SKM-1 (cell line): ENCODE measurements around the gene SLF2.
A peak's percentile ranks its signal among the peaks of the same experiment; 100 is the strongest.

Source experiments
- DNase-seq: peaks from one replicate; lab custom pipeline; 2025; ENCODE audit not compliant: unreplicated experiment; lab: John Stamatoyannopoulos, UW

The SLF2 gene, protein sequence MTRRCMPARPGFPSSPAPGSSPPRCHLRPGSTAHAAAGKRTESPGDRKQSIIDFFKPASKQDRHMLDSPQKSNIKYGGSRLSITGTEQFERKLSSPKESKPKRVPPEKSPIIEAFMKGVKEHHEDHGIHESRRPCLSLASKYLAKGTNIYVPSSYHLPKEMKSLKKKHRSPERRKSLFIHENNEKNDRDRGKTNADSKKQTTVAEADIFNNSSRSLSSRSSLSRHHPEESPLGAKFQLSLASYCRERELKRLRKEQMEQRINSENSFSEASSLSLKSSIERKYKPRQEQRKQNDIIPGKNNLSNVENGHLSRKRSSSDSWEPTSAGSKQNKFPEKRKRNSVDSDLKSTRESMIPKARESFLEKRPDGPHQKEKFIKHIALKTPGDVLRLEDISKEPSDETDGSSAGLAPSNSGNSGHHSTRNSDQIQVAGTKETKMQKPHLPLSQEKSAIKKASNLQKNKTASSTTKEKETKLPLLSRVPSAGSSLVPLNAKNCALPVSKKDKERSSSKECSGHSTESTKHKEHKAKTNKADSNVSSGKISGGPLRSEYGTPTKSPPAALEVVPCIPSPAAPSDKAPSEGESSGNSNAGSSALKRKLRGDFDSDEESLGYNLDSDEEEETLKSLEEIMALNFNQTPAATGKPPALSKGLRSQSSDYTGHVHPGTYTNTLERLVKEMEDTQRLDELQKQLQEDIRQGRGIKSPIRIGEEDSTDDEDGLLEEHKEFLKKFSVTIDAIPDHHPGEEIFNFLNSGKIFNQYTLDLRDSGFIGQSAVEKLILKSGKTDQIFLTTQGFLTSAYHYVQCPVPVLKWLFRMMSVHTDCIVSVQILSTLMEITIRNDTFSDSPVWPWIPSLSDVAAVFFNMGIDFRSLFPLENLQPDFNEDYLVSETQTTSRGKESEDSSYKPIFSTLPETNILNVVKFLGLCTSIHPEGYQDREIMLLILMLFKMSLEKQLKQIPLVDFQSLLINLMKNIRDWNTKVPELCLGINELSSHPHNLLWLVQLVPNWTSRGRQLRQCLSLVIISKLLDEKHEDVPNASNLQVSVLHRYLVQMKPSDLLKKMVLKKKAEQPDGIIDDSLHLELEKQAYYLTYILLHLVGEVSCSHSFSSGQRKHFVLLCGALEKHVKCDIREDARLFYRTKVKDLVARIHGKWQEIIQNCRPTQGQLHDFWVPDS

DNA sequence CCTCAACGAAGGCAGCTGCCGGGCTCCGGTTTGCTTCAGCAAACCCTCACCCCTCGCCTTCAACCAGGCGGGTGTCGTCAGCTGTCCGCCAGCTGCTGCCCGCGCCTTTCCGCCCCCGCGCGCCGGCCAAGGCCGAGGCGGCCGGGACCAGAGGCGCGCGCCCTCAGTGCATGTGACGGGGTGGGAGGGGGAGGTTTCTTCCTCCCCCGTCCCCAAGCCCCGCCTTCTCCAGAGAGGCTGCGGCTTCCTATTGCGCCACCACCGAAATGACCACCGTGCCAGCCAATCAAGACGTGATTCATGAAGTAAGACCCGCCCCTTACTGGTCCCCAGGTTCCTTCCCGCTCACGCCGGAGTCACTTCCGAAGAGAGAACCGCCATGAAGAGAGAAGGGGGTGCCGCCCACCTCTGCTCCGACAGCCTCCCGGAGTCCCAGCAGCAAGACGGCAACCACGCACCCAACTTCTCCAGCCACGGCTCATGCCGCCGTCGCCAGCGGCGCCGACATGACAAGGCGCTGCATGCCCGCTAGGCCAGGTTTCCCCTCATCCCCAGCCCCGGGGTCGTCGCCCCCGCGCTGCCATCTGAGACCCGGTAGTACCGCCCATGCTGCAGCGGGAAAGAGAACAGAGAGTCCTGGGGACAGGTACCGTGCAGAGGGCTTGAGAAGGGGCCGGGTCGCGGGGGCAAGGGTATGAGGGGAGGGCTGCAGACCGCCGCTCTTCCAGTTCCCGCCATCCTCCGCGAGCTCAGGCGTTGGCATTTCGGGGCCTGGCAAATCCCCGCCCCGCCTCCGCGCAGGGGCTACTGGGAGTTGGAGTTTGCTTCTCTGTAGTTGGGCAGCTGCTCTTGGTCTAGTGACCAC, at the start of gene SLF2:
Gene SLF2 (plus strand): TSS at position 359 of the 865 bp plus-strand sequence. CDS start 148 bp downstream, at position 507.
- peak; percentile 94 for DNase-seq

DNA sequence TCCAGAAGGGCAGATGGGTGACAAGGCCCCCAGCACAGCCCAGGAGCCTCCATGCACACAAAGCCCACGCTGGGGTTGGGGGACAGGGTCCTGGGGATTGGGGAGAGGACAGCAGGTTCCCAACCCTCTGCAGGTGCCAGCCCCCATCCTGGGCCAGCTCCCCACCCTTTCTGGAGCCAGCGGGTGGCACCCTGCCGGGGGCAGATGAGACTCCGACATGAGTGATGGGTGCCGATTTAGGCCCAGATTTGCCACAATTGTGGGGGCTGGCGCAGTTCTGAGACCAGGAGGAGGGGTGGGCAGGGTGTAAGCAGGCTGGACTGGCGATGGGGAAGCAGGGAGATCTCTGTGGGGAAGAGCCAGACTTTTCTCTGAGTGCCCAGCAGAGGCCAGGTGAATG, 49.3 kb upstream of the SLF2 start:
- DNase-seq: no peak

DNA sequence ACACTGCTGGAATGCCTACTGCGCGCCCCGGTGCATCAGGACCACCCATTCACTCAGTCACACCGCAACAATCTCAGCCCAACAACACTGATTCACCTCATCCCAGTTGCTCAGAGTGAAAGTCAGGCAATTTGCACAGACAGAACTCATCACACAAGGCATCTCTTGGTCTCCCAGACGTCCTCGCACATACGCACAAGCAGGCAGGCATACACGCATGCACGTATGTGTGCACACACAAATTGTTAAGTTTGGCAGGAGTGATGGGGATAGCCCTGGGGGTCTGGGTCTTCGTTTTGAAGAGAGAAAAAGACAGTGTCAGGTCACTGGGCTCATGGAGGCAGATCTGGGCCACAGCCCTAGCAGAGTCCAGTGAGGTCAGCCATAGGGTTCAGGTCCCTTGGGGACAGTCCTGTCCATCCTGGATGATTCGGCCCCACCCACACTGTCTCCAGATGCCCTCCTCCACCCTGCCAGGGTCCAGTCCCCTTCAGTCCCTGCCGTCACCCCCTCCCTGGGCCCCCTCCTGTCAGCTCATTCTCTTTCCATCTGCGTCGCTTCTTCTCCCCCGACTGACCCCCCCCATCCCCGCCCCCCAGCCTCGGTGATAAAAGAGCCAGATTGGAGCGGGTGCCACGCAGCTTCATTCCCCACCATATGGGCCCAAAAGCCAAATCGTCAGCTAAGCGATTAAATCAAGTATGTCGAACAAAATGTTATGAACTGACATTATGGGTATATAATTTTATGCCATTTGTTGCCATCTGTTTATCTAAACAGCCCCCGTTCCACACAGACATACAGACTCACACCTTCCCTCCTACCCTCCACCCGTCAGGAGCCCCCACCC, 48.5 kb upstream of the SLF2 start:
- no peak for DNase-seq

DNA sequence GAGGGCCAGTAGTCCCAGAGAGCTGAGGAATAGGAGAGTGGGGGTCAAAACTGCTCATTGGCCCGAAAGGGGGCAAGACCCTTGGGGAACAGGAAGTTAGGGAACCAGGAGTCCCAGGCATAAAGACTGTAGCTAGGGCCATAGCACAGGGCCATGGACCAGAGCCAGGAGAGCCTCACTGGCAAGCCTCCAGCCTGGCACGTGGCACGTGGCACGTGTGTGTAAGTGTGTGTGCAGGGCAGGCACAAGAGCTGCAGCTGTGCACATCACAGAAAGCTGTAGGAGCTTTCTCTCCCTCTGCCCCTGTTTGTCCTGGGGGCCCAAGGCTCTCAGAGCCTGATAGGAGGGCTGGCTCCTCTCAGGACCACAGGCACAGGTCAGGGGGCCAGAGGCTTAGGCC, 47.8 kb upstream of the SLF2 start:
- DNase-seq: no peak

DNA sequence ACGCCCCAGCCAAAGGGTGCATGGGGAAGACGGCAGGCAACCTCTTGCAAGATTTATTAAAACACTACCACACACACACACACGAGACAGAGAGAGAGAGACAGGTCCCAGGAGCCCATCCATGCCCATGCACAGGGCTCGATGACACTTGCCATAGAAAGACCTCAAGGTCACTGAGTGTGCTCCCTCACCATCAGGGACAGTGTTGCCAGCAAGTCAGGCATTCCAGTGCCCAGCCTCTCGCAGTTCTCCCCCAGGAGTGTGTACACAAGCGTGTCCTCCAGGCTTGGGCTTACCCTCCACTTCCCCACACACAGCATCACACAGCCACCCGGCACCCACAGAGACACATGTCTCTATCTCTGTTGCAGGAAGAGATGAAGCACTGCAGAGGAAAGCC, 46.8 kb upstream of the SLF2 start:
- DNase-seq: no peak

DNA sequence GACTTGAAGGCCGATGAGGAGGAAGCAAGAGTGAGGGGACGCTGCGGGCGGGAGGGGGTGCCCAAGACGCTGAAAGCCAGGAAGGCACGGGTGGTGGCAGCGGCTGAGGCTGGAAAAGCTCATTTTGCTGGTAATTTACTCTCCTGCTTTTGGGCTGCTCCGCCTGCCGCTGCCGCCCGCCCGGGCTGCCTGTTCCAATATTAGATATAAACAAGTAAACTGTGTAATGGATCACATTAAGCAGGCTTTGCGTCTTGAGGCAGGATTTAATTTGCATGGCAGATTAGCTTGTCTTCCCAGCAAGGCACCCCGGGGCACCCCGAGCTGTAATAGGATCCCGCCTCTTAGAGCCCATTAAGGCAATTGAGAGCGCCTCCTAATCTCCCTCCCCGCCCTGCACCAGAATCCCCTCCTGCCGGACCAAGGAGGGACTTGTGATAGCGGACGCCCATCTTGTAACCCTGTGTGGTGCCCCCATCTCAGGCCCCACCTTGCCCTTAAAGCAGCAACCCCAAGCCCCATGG, 46.1 kb upstream of the SLF2 start:
- no peak for DNase-seq

DNA sequence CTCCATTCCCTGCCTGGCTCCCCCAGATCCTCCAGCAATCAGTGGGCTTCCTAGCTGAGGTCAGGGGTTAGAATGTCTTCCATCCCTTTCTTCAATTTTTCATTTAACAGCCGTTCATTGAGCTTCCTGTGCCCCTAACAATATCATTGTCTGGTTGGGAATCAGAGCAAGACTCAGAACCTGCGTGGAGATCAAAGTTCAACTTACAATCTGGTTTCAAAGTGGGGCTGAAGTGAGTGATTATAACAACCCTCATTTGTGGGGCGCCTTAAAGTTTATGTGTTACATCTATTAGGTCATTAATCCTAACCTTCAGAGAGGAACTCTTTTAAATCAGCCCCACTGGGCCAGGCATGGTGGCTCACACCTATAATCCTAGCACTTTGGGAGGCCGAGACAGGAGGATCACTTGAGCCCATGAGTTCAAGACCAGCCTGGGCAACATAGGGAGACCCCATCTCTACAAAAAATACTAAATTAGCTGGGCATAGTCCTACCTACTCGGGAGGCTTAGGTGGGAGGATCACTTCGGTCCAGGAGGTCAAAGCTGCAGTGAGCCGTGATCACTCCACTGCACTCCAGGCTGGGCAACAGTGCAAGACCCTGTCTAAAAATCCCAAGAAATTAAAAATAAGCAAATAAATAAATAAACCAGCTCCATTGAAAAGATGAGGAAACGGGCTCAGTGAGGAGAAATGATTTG, 45.4 kb upstream of the SLF2 start:
- DNase-seq: no peak

DNA sequence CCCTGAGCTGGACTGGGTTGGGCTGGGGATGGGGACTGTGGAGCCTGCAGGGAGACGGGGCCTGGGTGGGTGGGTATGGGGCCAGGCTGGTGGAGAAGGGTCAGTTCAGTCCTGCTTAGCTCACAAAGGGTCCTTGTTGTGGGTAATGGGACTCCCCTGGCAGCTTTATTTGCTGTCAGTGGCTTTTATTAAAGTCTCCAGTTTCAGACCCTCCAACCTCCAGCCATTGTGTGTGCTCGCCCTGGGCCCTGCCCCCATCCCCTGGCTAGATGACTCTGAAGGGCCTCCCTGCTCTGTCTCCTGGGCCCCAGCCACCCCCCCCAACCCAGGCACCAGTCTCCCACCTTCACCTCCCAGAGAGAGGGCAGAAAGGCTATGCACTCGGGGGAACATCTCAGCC, 44.4 kb upstream of the SLF2 start:
- no peak for DNase-seq

DNA sequence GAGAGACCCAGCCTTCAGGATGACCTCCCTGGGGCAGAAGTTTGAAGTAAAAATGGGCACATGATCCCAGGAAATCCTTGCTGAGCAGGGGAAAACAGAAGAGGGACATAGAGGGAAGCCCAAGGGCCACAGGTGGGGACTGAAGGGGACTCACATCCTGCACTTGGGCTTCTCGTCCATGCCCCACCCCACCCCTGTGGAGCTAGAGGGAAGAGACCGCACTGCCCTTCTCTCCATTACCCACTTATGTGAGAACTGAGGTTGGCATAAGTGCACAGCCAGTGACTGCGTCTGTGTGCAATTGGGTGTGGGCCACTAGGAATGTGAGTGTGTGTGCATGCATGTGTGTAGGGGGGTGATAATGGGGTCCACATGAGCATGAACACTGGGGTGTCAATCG, 43.4 kb upstream of the SLF2 start:
- DNase-seq: no peak

DNA sequence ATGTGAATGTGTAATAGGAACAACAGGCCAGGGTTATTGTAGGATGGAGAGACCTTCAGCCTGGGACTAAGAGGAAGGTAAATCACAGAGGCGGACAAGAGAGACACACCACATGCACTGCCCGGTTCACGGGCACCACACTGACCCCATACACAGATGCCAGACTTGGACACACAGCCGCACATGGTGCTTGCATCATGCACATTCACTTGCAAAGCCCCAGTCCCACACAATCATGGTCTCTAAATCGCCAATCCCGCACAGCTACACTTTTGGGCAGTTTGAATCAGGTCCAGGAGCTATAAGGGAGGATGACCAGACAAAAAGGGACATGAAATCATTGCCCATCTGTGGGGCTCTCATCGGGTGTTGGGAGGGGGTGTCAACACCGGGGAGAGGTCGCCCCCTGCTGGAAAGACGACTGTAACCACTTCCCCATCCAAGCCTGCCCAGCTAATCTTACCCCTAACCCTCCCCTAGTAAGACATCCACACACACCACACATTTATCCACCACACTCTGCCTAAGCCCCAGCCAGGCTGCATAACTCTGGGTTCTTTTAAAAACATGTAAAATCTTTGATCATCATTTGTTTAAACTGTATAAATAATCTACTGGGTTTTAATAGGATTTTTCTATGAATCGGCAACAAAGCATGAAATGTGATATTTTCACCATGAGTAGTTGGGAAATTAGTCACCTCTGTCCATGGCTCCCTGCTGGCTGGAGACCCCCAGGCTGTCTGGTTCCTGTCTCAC, 40.5 kb upstream of the SLF2 start:
- peak; percentile 3 for DNase-seq

DNA sequence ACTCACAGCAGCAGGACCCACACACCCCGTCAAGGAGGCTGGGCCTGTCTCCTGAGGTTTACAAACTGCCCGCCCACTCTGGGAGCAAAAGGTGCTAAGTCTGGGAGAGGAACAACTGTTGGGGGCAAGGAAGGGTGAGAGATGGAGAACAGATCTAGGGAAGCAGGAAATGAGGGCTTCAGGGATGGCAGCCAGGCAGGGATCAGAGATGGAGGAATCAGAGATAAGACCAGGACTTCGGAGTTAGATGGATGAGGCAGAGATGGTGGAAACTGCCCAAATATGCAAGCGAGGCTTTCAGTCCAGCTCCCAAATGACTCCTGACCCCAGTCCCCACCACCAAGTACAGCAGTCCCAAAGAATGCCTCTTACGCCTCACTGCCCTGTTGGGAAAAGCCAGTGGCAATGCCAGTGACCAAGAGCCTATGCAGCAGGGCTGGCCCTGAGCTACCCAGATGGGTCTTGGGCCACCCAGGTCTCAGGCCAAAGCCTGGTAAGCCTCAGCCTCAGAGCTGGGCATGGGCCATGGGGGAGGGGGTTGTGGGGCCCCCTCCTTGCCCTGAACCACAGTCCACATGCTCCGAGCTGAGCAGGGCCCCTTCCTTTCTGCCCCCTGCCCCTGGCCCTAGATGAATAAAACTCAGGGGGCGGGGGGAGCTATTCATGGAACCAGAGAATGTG, 39.5 kb upstream of the SLF2 start:
- no peak for DNase-seq

DNA sequence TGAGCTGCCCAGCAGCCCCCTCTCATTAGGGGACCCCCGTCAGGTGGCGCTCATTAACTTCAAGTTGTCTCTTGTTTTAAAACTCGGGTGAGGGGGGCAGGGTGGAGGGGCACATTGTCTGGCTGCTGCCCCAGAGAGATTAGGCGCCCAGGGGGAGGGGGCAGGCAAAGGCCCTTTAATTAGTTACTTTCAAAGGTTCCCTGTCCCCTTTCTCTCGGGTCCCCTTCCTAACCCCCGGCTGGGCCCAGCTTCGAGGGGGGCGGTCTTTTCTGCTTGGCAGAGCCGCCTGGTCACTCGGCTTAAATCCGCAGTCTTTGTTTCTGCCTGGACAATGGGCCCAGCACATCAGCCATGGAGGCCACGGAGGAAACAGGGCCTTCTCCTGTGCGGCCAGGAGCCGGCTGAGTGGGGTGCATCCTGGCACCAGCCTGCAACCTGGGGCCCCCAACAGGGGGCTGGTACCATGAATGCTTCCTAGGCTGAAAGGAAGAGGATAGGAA, 38.9 kb upstream of the SLF2 start:
- DNase-seq: no peak

DNA sequence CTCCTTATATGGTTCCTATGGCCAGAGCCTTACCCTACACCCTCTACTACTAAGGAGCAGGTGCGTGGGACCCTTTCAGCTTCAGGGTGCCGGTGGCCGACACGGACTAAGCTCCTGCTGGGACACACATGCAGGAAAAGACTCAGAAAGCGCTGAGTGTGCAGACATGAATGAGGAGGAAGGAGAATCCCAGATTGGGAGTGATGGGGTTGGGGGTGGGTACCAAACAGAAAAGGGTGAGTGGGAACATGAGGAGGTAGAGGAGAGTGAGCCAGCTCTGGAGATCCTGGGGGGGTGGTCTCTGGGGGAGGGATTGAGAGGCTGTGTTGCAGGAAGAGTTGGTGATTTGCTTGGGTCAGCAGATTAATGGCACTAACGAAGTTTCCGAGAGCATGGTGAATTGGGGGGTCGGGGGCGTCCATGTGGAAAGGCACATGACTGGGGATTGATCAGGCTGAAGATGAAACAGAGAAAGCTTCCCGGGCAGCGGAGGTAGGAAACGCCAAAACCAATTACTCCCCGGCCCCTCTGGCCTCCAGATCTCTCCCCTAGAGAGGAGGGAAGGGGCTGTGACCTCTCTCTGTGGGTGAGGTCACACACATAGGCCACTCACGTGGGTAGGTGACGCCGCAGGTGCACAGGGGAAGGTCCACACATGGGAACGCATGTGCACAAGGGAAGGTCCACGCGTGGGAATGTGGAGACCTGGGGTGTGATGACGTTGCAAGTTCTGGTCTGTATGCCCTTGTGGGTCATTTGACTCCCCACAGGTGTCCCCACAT, 37.9 kb upstream of the SLF2 start:
- DNase-seq: no peak

DNA sequence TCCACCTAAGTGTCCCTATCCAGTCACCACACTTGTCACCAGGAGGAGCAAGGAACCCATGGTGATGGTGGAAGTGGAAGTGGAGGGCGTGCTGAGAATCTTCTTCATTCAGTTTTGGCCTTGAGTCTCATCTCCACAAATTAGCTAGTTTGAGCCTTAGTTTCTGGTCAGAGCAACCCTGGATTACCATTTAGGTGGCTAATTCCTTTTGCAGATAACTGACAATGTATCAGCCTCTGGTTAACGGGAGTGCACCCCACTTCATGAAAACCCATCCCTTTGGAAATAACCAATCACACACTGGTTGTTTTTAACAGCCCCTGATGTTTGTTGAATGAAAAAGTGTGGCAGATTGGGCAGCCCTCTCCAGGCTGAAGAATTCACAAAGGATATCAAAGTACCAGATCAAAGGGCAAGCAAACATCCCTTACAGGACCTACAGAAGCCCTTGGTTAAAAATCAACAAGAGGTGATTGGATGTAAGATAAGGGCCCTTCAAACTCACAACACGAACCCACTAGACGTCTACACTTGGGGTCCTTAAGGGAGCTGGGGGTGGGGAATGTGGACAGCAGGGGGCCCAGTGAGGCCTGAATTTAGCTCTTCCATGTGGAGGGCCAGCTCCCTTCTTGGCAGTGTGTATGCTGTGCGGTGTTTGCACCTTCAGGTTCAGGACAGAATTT, 37.1 kb upstream of the SLF2 start:
- no peak for DNase-seq

DNA sequence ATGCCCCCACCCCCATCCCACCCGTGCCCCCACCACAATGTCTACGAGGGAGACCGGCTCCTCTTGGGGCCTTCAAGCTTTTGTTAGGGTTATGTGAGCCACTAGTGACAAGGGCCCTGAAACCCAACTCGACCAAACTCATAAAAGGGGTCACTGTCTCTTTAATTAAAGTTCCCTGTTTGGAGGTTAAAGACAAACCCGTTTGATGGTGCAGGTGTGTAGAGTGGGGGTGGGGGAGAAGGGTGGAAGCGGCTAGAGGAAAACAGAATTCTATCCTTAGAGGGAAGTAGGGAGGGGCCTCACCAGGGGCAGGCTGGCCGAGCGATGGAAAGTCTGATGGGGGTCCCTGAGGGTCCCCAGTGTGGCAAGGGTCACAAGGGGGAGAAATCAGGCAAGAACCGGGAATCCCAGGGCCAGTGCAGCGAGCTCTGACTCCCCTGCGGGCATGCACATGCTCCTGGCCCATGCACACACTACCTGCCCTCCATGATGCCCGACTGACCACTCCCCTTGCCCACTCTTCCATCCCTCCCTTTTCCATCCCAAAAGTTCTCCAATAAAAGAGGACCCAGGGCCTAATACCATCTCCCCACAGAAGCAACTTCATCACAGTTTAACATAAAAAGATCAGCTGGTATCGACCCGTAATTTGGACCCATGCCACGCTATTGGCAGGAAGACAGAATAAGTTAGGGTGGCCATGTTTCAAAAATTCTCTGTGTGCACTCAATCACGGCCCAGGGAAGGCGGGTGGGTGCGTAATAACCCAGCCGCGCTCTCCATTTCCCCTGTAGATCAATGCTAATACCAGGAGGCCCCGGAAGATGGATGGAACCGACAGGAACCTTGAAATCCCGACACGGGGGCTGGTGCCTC, 35.9 kb upstream of the SLF2 start:
- no peak for DNase-seq
